DND-41 (cell line): Measurements from ENCODE around the gene IFNAR1.

Experiments used
- CTCF ChIP-seq: IDR thresholded peaks from 2 replicates; pipeline ENCODE4 v1.5.1; 2012; ENCODE audit warnings: borderline replicate concordance, low read length, moderate library complexity, mild to moderate bottlenecking; ENCODE audit not compliant: poor library complexity, severe bottlenecking; ENCODE audit errors: extremely low read depth
- EZH2 ChIP-seq: IDR thresholded peaks from 3 replicates; pipeline ENCODE4 v1.6.1; 2012; ENCODE audit warnings: borderline replicate concordance, low read depth, mild to moderate bottlenecking, moderate library complexity, low read length, inconsistent platforms; ENCODE audit not compliant: severe bottlenecking

GRCh38 chr21:33309778-33310177 is 15.0 kb upstream of the IFNAR1 start:
- TF ChIP-seq CTCF, result no peak
- TF ChIP-seq EZH2, result no peak
